Forelimb muscle (tissue), 1 donor: Measurements from ENCODE around the gene PARP12. TPM values are rescaled to one million over a fixed set of nuclear protein-coding genes. Genes with fewer than 3 reads are reported as not detected.

Source experiments
- DNase-seq: peaks from one replicate; pipeline ENCODE4 v3.0.0-alpha.2; 2013; ENCODE audit warnings: low read depth
- polyA plus RNA-seq: library from polyadenylated mRNA; unstranded; fragments of 120-200 nt; gene quantifications from one replicate; pipeline ENCODE4 v1.2.1, GENCODE V29; 2013; ENCODE audit not compliant: insufficient read length

The PARP12 gene
- polyA plus RNA-seq, 1 donor, result 11.3 TPM

DNA sequence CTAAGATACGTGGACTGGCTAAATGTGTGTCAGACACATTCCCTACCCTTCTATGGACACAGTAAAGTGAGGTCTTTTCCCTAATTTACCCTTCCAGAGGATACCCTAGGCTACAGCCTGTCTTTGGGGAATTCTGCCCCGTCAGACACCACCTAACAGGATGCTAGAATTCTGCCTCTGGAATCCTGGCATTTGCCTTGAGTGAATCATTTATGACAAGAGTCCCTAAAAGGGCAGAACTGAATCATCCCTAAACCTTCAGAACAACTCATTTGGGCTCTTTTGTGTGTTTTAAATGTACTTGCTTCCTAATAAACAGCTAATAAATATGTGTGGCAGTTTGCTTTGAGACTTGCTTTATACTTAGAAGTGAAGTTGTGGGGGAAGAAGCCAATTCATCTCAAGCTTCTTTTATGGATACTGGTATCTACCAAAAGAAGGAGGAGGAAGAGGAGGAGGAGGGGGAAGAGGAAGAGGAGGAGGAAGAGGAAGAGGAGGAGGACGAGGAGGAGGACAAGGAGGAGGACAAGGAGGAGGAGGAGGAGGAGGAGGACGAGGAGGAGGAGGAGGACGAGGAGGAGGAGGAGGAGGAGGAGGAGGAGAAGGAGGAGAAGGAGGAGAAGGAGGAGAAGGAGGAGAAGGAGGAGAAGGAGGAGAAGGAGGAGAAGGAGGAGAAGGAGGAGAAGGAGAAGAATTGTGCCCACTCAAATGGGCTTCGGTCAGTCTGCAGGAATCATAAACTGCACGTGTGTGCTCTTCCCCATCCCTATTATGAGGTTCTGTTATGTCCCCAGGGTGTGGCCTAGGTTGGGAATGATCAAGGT, 27.1 kb downstream of the PARP12 start:
- DNase-seq, result no peak

DNA sequence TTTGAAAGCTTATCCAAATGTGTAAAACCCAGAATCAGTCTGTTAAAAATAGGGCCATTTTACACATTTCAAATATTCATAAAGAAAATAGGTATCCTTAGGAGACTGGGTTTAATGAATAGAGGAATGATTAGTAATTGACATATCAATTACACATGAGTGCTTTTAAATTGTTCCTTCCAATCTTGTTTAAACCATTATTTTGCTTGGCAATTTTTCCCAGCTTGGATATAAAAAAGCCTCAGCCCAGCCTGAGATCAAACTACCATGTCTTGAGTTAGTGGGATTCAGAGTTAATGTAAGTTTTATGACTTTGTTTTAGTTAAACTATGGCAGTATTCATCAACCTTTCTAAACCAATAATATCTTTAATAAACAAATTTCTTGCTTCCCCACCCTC, 28.3 kb downstream of the PARP12 start:
- DNase-seq, result no peak

DNA sequence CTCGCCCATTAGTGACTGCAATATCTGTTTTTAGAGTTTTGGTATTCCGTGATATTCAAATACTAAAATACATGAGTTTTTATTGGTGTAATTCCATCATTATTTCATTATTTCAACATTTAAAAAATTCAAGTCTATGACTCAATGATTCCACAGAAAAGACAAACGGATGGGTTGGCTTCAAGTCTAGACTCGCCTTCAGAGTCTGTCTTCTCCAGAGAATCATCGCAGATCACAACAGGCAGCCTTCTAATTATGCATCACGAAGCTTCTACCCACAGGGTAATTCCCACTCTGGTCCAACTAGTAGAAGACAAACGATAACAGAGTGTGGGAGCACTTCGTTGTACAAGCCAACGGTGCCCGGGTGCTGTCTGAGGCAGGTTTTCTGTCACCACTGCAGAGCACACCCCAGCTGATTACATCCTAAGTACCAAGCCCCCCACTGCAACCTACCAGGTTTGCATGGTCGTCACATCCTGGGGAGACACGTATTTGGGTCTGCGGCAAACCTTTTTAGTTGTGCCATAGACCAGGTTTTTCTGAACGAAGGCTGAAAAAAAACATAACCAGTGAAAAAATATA, 28.9 kb downstream of the PARP12 start:
- no peak for DNase-seq

DNA sequence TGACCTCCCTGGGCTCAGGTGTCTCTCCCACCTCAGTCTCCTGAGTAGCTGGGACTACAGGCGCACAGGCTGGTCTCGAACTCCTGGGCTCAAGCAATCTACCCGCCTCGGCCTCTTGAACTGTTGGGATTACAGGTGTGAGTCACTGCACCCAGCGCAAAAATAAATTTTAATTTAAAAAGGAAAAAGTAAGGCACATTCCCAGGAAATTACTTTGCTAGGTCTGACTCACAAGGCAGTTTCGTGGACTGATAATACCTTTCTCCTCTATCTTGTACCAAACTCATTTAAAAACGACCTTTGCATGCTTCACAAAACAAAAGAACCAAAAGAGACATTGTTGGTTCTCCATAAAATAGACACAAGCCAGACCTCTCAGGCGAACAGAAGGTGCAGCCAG, 29.7 kb downstream of the PARP12 start:
- DNase-seq, result no peak

DNA sequence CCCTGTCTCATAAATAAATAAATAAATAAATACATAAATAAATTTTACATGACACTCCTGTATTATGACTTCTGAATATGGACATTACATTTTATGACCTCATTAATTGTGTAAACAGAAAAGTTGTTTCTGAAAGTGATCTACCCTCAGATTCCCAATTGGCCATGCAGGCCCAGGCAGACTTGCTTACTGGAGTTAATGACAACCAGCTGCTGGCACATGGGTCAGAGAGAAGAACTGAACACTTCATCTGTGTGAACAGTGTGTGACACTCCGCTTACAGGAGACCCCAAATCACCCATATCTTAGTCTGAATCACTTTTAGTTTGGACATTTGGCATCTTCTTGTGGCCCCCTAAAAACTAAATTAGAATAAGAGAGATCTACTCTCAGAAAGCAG, 31.4 kb downstream of the PARP12 start:
- DNase-seq, result no peak

DNA sequence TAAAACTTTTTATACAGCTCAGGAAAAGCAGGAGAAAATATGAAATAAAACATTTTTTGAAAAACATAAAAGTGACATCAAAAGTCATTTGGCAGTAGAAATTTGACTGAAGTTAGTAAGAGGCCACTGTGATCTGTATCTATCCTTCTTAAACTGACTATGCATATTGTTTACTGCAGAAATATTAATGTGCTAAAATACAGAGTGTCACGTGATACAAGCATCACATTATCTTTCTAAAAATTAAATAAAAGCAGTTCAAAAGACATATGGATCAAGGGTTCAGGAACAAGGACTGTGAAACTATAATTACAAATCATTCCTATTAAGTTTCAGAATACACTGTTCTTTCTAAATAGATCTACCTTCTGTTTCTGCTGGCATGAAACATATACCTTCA, 33.7 kb downstream of the PARP12 start:
- no peak for DNase-seq

DNA sequence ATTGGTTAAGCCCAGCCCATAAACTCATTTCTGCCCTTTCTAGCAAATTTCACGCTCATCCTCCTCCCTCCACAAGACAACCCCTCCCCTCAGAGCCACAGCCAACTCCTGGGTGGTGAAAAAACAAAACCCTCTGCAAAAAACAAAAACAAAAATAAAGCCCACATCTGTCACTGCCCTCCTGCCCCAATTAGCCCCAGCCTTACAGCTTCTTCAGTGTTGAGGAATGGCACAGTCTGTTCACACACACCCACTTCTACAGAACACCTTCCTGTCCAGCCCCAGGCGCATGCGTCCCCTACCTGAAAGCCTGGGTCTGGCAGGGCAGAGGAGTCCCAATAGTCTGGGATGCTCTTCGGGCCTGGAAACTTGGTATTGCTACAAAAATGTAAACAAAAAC, 34.4 kb downstream of the PARP12 start:
- DNase-seq, result no peak

DNA sequence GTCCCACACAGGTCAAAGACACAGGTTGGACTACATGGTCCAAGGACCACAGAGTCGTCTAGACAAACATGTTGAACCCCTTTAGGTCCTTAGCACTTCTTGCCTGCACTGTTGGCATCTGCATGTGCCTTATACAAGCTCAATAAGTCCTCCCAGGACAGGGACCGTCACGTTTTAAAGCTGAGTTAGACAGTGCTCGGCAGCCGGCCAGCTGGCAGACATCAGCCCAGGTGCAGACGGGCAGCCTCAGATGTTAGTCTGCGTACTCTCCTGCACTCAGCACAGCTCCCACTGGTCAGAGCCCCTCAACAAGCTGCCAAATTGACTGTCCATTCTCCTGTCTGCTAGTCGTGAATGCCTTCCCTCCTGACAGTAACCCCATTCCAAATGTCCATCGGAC, 34.9 kb downstream of the PARP12 start:
- no peak for DNase-seq

DNA sequence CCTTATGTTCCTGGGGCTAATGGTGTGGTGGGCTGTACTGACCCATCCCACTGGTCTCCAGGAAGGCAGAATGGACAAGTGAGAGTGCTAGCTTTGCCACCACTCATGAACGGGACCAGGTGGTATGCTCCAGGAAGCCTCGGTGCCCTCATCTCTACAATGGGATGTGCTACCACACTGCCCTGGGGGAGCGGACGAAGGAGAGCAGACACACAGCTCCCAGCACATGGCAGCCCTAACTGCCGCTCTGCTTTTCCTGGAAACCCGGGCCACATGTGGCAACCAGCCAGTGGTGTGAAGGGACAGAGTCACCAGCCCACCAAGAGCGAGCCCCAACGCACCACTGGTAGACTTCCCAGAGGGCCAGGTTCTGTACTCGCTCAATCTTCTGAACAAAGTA, 35.8 kb downstream of the PARP12 start:
- DNase-seq, result no peak

DNA sequence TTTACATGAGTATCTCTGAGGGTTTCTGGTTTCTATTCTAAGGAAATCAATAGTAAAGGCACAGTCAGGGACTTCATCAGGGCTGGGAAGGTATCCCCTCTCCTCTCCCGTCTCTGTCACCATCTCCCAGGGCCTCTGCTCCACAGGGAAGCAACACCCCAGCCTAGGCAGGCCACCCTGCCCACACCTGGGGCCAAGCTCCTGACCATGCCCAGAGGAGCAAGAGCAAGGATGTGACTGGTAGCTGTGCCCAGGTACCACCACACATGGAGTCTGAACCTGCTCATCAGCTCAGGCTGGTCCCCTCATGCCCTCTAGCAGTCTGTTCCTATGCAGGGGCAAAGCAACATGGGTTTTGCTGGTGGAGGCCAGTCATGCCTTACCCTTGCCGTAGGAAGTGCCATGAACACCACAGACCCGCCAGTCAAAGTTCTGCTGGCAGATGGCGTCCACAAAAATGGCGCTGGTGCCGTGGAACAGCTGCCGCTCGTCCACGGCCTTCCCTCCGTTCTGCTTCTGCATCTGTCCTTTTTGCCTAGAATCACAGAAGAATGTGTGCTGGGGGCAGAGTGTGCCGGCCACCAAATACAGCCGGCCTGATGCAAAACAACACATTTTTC, 36.8 kb downstream of the PARP12 start:
- no peak for DNase-seq

DNA sequence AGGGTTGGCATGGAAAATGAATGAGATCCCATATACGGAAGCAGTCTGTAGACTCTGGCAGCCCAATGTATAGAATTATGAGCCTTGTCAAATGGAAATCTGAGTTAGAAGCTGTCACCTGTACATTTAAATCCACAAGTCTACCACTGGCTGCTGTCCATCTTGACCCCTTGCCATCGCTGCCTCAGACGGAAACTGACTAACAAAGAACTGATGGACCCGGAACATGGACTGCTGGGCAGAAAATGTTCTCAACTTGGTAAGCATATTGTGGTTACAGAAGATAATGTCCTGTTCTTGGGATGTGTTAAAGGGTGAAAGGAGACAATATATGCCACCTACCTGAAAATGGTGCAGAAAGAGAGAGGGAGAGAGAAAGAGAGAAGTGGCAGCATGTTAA, 37.5 kb downstream of the PARP12 start:
- DNase-seq, result no peak

DNA sequence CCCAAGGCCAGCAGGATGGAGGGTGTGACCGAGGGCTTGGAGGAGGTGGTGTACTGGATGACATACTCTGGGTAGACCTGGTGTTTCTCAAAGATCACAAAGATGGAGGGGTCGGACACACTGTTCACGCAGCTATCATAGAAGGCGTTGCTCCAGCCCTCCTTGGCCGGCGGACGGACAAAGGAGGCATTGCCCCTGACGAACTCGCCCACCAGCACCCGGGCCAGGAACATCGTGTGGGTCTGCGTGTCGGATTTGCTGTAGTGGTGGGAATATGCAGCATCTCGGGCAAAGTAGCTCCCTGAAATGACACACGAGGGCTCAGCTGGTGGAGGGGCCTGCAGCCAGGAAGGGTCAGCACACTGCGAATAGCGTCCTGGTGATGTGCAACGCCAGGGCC, 38.2 kb downstream of the PARP12 start:
- DNase-seq, result no peak

DNA sequence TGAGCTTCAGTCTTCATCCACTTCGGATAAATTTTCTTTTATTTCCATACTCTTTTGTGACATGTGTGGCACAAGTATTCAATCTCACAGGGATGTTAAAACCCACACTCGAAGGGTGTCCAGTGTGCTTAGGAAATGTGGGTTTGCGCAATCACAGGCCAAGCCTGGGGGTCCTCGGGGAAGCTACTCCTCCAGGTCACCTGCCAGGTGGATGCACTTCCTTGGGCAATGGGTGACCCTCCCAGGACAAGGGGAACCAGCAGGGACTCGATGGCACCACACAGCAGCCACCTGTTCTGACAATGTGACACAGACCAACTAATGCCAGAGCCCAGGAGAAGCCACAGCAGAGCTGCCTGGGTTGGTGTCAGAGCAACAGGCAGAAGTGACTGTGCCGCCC, 39.0 kb downstream of the PARP12 start:
- no peak for DNase-seq

DNA sequence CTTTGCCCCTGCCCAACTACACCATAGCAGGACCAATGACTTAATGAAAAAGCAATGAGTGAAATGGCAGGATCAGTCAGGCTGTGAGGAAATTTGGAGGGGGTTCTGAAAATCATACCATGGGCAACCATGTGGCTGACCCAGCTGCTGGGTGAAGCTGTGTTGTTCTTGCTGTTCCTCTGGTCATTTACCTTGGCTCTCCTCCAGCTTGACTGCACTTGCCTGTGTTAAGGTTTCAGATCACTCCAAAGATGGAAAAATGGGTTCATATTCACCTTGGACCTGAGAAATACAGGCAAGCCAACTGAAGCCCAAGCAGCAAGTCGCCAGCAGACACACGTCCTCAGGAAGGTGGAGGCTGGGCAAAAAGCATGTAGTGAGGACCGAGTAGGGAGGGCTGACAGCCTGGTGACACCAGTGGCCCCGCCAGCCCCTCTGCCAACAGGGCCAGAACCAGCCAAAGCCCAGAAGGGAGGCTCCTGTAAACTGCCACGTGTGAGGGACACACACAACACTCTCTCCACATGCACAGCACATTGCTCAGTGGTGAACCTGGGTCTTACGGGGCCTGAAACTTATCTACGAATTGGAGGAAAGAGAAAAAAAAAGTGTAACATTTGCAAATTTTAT, 40.1 kb downstream of the PARP12 start:
- DNase-seq, result no peak

DNA sequence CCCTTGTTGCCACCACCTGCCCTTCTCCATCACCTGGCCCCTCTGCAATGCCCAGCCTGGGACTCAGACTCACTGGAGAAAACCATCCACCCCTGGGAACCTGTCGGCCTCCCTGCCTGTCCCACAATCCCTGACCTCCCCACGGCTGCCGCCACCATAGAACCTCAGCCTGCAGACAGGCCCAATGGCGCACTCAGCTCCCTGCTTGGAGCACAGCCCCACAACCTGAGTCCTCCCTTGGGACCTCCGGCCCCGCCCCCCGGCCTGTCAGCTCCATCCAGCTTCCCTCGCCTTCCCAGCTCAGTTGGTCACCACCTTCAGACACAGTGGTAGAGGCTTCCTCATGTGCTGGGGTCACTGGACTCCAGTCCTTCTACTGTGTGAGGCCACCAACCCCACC, 41.1 kb downstream of the PARP12 start:
- DNase-seq, result no peak

DNA sequence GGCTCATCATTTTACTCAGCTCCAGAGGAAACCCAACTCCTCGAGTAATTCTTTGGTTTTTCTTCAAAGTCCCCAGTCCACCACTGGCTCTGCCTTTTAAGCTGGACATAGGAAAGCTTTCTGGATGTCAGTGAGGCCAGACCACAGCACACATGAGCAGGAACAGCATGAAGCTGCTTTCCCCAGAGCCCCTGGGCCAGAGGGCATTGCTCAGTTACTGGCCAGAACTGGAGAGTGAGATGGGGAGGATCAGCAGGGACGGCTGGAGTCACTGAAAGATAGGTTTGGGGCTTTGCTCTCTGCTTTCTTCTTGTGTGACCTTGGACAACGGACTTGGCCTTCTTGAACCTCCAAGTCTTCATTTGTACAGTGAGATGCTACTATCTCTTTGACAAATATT, 43.1 kb downstream of the PARP12 start:
- DNase-seq, result no peak

DNA sequence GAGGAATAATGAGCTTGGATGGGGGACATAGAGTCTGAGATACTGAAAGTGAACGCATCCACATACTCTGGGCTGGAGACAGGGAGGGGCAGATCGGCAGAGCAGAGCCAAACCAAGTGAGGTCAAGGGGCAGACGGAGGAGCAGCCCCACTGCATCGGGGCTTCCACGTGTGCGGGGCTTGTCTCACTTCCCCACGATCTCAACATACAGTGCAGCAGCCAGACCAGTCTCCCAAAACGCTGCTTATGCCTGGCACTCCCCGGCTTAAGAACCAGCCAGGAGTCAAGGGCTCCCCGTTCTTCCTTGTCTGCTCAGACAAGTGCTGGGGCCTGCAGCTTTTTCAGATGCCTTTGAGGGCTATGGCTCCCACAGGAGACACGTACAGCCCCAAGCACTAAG, 43.6 kb downstream of the PARP12 start:
- no peak for DNase-seq

DNA sequence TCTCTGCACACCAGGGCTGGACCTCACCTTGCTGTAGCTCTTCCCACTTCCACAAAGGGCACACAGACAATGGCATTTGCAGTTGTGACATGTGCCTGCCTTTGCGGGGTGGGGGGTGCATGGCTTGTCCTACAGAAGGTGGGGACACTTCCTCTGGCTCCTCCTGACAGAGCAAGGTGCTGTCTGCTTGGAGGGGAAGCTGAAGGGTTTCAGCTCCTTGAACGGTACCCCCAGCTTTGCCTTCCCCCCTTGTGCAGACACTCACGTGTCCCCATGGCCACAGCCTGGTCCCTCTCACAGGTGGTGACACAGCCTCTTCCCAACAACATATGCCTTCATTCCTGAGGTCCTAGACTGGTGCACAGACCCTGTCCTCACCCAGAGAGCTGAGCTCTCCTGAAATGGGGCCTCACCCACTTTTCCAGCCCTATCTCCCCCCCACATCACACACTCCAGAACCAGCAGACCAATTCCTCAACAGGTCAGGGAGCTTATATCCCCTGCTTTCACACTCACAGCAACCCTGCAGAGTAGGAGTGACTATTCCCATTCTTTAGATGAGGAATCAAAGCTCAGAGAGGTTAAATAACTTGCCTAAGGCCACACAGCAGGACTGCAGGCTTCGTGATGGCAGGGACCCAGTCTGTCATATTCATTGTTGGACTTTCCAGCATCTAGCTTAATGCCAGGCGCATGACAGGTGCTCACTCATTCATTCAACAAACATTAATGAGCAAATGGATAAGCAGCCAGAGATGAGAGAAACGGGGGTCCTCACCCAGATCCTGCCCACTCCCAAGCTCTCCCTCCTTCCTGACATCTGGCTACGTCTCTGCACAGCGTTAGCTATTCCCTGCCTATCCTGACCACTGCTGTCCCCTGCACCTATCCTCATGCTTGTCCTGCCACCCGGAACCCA, 44.4 kb downstream of the PARP12 start:
- no peak for DNase-seq

DNA sequence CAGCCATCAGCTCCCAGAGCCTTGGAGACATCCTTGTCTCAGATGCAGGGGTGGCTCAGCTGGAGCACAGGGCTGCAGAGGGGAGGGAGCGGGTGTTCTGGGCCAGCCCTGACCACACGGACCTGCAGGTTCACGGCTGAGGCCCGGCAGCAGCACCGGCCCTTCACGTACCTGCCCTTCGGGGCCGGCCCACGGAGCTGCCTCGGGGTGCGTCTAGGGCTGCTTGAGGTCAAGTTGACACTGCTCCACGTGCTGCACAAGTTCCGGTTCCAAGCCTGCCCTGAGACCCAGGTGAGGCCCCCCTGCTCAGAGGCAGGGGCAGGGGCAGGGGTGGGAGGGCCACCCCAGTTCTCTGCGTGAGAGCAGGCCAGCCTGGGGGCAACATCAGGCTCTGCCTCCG, 45.2 kb downstream of the PARP12 start:
- no peak for DNase-seq

DNA sequence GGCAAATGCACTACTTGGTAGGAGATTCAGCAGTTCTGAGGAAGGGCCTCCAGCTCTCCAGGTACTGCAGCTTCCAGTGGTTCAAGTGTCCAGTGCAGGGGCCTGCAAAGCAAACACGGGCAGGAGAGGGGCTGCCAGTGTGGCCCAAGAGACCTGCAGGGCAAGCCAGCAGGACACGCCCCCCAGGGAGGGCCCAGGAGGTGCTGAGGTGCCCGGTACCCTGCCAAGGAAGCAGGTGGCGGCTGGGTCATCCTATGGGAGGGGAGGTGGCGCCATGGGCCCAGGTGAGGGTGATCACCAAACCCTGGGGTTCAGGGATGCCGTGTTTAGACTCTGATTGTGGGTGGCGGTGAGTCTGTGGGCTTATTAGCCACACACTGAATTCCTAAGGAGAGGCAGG, 45.7 kb downstream of the PARP12 start:
- no peak for DNase-seq

DNA sequence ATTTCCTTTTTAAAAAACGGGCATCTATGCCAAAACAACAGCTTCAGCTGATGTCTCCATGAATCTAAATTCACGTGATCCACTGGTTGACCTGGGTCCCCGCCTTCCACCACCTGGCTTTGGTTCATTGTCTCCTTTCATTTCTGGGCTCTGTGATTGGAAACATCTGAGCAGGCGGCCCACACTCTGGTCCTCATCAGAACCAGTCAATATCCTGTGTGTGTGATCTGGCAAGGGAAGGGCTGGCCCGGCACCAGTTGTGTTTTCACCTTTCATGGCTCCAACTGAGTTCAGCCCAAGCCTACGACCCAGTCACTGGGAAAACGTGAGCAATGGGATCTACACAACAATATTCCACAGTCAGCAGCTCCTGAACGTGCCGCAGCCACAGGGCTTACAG, 46.2 kb downstream of the PARP12 start:
- DNase-seq, result no peak

DNA sequence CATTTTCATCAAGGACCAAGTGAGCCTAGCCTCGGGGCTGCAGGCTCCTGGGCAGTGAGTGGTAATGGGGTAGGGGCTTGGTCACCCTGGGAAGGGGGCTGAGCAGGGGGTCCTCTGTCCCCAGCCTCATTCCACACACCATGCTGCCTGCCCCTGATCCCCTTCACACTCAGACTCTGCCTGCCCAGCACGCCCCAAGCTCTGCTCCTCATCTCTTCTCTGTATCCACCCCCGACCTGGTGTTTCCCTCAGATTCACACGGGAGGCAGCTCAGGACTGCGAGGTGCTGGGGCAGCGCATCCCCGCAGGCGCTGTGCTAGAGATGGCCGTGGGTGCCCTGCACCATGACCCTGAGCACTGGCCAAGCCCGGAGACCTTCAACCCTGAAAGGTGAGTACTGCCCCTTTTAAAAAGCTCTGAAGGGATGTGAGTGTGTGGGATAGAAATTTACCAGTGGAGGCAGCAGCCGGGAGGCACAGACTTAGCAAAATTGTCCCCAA, 47.2 kb downstream of the PARP12 start:
- no peak for DNase-seq
